Stimulated activated CD8-positive, alpha-beta memory T cell treated with anti-CD3 and anti-CD28 coated beads, Interleukin-4, amount 100 ng/mL, for 4 hours (primary cell): ENCODE results near the gene BTNL3.

Experiments
- DNase-seq, 2 donors: peaks; one replicate each; pipeline ENCODE4 v3.0.0-alpha.2; 2020; ENCODE audit warnings: low read depth in 2 of 2, low spot score in 1 of 2

Gene BTNL3

GRCh38 chr5:181020688-181021087 is 32.0 kb downstream of the BTNL3 start:
- DNase-seq: no peak

DNA sequence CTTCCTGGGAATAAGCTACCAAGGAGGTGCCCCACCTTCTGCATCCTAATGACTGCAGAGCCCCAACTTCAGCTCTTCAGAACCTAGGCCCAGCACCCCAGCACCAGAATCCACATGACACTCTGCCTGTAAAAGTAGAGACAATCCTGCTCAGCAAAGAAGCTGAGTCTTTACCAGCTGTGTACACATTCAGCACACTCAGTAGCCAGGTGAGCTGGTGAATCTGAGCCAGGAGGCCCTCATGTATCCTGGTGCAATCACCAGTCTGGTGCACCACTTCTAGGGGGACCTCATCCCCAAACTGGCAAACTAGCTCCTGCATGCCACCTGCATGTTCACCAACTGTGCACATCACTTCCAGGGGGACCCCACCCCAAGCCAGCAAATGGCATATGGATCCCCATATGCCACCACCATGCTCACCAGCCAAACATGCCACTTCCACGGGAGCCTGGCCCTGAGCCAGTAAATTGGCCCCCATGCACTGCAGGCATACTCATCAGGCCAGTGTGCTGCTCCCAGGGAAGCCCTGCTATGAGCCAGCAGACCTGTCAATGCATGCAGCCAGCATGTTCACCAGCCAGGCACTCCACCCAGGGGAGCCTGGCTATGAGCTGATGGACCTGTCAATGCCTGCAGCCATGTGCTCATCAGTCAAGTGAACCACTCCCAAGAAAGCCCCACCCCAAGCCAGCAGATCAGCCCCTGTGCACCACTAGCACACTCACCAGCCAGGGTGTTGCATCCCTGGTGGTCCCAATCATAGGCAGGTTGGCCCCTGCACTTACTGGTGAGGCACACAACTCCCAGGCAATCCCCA is 35.8 kb downstream of the BTNL3 start:
- DNase-seq: no peak

DNA sequence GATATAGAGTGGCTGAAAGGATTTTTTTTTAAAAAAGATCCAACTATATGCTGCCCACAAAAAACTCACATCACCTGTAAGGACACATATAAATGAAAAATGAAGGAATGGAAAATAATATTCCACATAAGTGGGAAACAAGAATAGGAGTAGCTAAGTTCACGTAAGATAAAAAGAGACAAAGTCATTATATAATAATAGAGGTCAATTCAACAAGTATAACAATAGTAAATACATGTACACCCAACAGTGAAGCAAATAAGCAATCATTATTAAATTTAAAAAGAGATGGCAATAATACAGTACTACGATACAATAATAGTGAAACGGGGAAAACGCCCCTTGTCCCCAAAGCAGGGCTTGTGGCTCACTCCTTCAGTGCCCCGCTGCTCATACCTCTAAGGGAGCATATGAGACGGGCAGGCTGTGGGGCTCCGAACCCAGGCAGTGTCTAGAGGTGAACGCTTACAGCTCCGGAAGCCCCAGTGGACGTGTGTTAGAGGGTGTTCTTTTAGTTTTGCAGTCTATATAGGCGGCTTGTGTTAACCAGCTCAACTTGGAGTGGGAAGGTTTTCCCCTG is 38.9 kb downstream of the BTNL3 start:
- DNase-seq: no peak

GRCh38 chr5:181028032-181028819 is 39.6 kb downstream of the BTNL3 start:
- no peak for DNase-seq

DNA sequence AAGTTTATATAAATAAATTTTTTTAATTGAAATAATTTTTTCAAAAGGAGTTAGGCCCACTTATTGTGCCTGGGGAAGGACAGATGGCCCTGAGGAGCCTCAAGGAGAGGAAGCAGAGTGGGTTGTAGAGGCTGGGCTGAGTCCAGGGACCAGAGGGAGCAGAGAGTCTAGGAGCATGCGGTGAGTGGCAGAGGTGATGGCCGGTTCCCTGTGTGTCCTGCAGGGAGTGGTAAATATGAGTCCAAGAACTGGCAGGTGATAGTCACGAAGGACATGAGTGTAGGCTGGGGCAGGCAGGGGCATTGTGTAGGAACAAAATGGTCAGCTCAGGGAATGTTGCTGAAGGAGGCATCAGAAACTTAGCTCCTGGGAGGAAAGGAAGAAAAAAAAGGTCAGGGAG is 43.1 kb downstream of the BTNL3 start:
- no peak for DNase-seq

DNA sequence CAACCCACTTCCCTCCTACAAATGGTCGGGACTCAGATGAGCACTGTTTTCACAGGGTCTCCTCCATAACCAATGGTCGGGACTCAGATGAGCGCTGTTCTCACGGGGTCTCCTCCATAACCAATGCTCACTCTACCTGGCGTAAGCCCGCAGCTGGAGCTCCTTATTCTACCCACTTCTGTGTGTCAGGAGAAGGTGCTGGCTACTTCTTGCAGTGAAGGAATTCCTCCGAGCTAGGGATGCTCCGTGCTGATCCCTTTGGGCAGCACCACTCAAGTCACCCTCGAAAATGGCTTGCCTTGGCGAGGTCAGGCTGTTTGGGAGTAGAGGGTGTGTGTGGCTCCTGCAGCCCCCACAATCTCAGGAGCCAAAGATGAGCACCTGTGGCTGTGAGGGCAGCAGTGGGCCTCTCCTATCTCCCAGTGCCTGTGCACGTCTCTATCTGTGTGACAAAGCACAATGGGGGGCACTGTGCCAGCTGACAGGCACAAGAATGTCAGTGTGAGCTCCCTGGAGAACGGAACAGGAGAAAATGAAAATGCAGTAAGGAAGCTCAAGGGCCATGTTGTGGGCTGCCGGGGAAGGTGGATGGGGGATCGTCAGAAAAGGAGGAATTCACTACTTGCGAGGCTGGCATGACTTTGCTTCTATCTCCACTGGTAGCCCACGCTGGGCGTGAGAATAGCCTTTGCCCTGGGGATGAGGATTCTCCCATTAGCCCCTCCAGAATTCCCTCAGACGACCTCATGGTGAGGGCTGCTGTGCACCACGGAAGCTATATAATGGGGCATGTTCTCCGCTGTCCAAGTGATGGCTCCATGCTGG is 47.6 kb downstream of the BTNL3 start:
- no peak for DNase-seq

GRCh38 chr5:181036816-181037364 is 48.2 kb downstream of the BTNL3 start:
- DNase-seq: no peak

DNA sequence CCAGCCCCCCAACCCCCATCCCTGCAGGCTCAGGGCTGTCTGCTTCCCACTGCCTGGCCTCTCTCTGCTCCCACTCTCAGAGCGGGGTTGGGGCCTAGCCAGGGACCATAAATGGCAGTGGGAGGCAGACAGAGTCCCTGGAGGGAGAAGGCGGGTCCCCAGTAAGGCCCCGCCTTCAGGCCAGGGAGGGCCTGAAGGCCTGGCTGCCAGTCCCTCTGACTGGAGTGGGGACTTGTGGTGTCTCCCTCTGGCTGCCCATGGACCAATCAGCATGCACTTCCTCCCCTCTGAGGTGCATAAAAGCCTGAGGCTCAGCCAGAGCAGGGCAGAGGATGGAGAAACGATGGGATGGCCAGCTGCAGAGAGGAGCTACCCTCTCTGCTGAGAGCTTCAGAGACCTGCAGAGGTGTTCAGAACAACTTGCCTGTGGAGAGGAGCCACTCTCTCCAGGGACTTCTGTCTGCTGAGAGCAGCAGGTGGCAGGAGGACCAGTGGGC is 48.8 kb downstream of the BTNL3 start:
- no peak for DNase-seq

- no peak for DNase-seq
Measured at GRCh38 chr5:181039471-181039870, 50.8 kb downstream of the BTNL3 start.

DNA sequence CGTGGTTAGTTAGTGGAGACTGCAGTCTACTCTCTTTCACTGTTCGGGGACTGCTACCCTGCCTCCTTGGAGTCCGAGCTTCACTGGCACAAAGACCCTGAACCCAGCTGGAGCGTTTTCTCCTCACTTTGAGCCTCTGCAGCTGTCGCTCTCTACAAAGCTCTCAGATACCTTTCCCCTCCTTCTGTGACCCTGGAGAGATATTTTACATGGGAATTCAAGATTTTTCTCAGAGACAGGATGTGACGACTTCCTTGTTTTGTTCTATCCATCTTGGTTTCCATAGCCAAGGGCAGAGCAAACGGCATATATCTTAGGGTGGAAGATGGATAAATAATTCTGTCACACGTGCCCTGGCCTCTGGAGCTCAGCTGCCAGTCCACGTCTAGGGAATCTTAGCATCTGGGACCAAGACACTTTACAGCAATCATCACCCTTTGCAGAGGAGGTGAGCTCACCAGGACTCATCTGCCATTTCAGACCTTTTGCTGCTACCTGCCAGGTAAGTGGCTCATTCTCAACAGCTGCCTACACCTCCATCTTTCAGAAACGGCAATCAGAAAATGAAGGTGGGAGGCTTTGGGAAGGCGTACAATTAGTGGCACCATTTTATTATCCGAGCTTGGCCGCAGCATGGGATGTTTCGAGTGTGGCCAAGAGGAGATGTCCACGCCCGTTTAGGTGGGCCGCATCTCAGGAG is 51.4 kb downstream of the BTNL3 start, which contains the start of gene BTNL9:
TSS of gene BTNL9 (plus strand) at position 336 of the 700 bp plus-strand sequence. CDS start 5,224 bp downstream, outside the sequence.
- DNase-seq: no peak

- DNase-seq: no peak
Measured at GRCh38 chr5:181040631-181040945, 51.9 kb downstream of the BTNL3 start.

DNA sequence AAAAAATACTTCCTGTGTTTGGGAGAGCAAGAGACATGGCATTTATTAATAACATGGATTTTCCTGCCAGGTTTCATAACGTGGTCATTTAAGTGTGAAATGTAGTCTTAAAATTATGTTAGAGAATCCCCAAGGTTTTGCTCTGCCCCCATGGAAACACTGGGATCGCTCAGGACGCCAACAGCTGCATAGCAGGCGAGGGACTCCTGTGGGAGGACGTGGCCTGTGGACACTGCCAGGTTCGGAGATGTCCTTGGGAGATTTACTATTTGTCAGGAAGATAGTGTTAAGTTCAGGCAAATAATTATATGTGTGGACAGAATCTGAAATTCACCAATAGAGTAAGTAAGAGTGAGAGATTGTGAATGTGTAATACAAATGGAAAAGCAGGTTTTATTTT is 52.4 kb downstream of the BTNL3 start:
- DNase-seq: no peak

DNA sequence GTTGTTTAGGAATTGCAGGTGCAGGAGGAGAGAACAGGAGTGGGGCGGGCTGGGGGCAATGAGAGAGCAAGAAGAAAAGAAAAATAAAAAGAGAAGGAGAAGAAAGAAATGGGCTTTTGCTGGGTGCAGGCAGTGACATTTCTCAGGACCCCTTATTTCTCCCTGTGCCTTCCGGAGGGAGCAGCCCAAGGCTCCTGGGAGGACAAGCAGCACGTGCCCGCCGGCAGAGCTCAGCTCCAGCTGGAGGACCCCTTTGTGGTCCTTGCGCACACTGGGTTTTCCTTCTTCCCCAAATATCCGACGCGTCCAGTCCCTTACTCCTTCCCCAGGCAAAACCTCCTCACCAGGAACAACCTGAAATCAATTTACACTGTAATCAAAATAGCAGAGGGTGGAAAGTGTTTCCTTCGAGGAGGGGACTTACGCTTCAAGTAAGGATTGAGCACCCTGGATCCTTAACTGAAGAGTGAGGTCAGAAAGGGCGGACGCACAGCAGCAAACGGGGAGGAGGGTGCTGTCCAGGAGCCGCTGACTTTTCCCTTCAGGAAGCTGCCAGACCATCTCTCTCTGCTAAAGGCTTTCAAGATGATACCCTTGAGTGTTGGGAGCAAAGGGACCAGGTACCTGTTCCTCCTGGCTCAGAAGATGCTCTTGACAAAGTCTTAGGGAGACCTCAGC is 53.5 kb downstream of the BTNL3 start:
- no peak for DNase-seq

- no peak for DNase-seq
Measured at GRCh38 chr5:181042722-181043121, 54.1 kb downstream of the BTNL3 start.

DNA sequence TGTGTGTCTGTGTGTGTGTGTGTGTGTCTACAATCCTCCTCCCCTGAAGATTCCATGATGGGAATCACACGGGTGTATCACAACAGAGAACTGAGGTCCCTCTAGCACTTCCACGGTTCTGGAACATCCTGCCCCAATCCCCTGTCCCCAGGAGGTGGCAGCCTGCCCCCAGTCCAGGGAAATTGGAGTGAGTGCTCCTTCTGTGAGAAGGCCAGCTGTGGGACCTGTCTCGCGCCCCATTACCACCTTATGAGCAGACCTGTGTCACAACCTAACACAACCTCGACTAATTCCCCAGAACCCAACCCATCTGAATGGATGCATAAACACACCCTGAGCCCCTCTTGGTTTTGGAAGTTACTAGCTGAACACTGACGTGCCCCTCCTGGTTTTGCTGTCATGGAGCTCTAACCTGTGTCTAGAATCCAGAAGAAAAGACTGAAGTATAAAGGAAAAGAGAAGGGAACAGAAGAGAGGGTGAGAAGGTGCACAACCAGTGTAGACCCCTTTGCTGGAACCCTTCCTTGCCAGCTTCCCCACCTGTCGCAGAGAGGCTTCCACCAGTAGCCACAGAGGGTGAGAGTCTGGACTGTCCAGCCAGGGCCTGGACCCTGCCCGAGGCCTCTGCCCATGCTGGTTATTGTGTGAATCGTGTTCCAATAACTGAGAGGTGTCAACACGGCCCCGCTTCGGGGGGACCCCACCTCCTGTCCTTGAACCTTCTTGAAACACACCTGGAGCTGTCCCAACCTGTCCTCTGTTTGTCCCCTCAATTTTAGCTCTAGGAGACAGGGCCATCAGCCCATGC is 54.8 kb downstream of the BTNL3 start:
- no peak for DNase-seq

- no peak for DNase-seq
Measured at GRCh38 chr5:181044093-181044599, 55.5 kb downstream of the BTNL3 start.

- DNase-seq: no peak
Measured at GRCh38 chr5:181044662-181045305, 56.1 kb downstream of the BTNL3 start.

GRCh38 chr5:181045316-181045715 is 56.7 kb downstream of the BTNL3 start:
- no peak for DNase-seq
